ENCODE results near the gene ACVRL1.

DNA sequence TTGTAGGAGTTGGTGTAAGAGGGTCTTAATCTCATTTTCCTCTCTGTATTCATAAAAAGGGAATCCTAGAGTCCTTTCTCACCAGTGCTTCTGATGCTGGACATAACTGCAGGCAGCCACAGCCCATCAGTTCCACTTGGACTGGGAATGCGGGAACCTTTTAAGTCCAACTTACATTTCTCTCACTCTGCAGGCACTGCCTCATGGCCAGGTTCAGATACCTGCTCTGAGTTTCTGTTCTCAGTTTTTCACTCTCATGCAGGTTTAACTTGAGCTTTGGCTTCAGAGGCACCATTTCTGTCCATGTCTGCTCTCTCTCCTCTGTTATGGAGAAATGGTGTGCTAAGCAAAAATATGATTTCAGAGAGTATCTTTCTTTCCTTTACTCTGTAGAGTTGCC lies 48.4 kb downstream of the ACVRL1 start:
- TF ChIP-seq POLR2AphosphoS5 (IDR thresholded peaks at IDR 0.05), result no peak
- TF ChIP-seq, protein P1, sequence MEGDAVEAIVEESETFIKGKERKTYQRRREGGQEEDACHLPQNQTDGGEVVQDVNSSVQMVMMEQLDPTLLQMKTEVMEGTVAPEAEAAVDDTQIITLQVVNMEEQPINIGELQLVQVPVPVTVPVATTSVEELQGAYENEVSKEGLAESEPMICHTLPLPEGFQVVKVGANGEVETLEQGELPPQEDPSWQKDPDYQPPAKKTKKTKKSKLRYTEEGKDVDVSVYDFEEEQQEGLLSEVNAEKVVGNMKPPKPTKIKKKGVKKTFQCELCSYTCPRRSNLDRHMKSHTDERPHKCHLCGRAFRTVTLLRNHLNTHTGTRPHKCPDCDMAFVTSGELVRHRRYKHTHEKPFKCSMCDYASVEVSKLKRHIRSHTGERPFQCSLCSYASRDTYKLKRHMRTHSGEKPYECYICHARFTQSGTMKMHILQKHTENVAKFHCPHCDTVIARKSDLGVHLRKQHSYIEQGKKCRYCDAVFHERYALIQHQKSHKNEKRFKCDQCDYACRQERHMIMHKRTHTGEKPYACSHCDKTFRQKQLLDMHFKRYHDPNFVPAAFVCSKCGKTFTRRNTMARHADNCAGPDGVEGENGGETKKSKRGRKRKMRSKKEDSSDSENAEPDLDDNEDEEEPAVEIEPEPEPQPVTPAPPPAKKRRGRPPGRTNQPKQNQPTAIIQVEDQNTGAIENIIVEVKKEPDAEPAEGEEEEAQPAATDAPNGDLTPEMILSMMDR (IDR thresholded peaks at IDR 0.05), result no peak
